ENCODE measurements around the gene KANSL1L.

KANSL1L gene

GRCh38 chr2:210000464-210001324 is 170.5 kb downstream of the KANSL1L start:
- no peak for DNase-seq (ENCODE audit: low read depth)

- no peak for DNase-seq (ENCODE audit: low read depth)
These were observed 172.6 kb downstream of the KANSL1L start for GRCh38 chr2:209998596-209998995.

GRCh38 chr2:209993968-209994367 is 177.2 kb downstream of the KANSL1L start:
- no peak for DNase-seq (ENCODE audit: low read depth)

GRCh38 chr2:209990838-209991237 is 180.4 kb downstream of the KANSL1L start:
- DNase-seq (ENCODE audit: low read depth): no peak

- no peak for DNase-seq (ENCODE audit: low read depth)
These were observed 183.2 kb downstream of the KANSL1L start for GRCh38 chr2:209988010-209988409.

- DNase-seq (ENCODE audit: low read depth): no peak
These were observed 184.8 kb downstream of the KANSL1L start for GRCh38 chr2:209986415-209986814.

- no peak for DNase-seq (ENCODE audit: low read depth)
These were observed 185.3 kb downstream of the KANSL1L start for GRCh38 chr2:209985874-209986273.

- no peak for DNase-seq (ENCODE audit: low read depth)
These were observed 186.9 kb downstream of the KANSL1L start for GRCh38 chr2:209984291-209984690.

- DNase-seq (ENCODE audit: low read depth): no peak
These were observed 193.6 kb downstream of the KANSL1L start for GRCh38 chr2:209977386-209978239.

- DNase-seq (ENCODE audit: low read depth): no peak
These were observed 194.4 kb downstream of the KANSL1L start for GRCh38 chr2:209976698-209977385.

GRCh38 chr2:209974576-209974975 is 196.6 kb downstream of the KANSL1L start:
- DNase-seq (ENCODE audit: low read depth): no peak

GRCh38 chr2:209973328-209973727 is 197.9 kb downstream of the KANSL1L start:
- DNase-seq (ENCODE audit: low read depth): no peak

Measured in stimulated activated CD8-positive, alpha-beta memory T cell treated with anti-CD3 and anti-CD28 coated beads, Interleukin-15, amount 100 ng/mL, for 1 hour (primary cell).